ENCODE results near the gene MRPL12. TPM values are rescaled to one million over a fixed set of nuclear protein-coding genes. Genes with fewer than 3 reads are reported as not detected.

The MRPL12 gene
- total RNA-seq, 1 experiment from 2014 or later, result 140 TPM

GRCh38 chr17:81706757-81707624 lies 3.8 kb downstream of the MRPL12 start:
- H3K4me3 Mint-ChIP-seq, result no peak overlapping the region; a peak in 1 of 5 replicates
- Histone ChIP-seq H3K18ac (ENCODE audit: insufficient read length, low read depth, low read length) (no peak overlapping the region), H4K8ac (replicated peaks; ENCODE audit: insufficient read length, low read depth, low read length) (no peak overlapping the region), H2AFZ (ENCODE audit: low read length) (no peak overlapping the region), H2BK120ac (ENCODE audit: low read depth, low read length, poor library complexity, severe bottlenecking) (no peak overlapping the region), H3K4me2 (ENCODE audit: insufficient read depth, insufficient read length, low read length) (no peak overlapping the region), H3K14ac (ENCODE audit: insufficient read depth, low read length) (no peak overlapping the region), H3K23ac (ENCODE audit: insufficient read length, low read depth, low read length) (no peak overlapping the region), H3K27me3 (ENCODE audit: insufficient read depth, low read length) (no peaks in the 10 kb centered on the region), H4K5ac (ENCODE audit: insufficient read length, low read depth, low read length) (no peak overlapping the region), H2BK20ac (ENCODE audit: low read depth, low read length, poor library complexity, severe bottlenecking) (no peak overlapping the region), H2BK15ac (ENCODE audit: low read depth, low read length) (no peak overlapping the region), H3K4ac (ENCODE audit: low read depth, low read length) (no peak overlapping the region), H2AK5ac (ENCODE audit: insufficient read length, low read length) (no peak overlapping the region), H4K20me1 (ENCODE audit: control insufficient read depth, insufficient read depth, insufficient read length) (no peaks in the 10 kb centered on the region), H3K79me1 (ENCODE audit: insufficient read depth, low read depth, low read length, poor library complexity, severe bottlenecking) (peaks cover 8% of the 10 kb centered on the region), H3K79me2 (ENCODE audit: insufficient read depth, low read length) (peaks cover 8% of the 10 kb centered on the region; the same call in 1 of the 2 replicates), H3K4me1 (ENCODE audit: insufficient read depth, low read length) (peaks cover 4% of the 10 kb centered on the region; the same call in 1 of the 2 replicates), H3K9ac (ENCODE audit: extremely low read depth, insufficient read length, low read length) (no peak overlapping the region), H4K91ac (ENCODE audit: insufficient read length, low read depth, low read length) (no peak overlapping the region), H3K9me3 (ENCODE audit: control insufficient read depth, low read depth, low read length) (no peaks in the 10 kb centered on the region), H3K56ac (ENCODE audit: insufficient read length, low read depth, low read length) (no peak overlapping the region), H2BK5ac (ENCODE audit: insufficient read length, low read length) (no peak overlapping the region), H2BK12ac (ENCODE audit: insufficient read length, low read depth, low read length) (no peak overlapping the region), H3K23me2 (ENCODE audit: insufficient read length, low read depth, low read length, poor library complexity, severe bottlenecking) (peaks cover 33% of the 10 kb centered on the region), H3T11ph (ENCODE audit: low read length) (no peak overlapping the region), H3K27ac (ENCODE audit: insufficient read length, low read depth, low read length) (no peak overlapping the region)
- no CpG with 5 or more reads among the region's 54 CpGs for WGBS (ENCODE audit: extremely low coverage, insufficient read length, low lambda C conversion rate)
- no peaks in the 10 kb centered on the region for H3K9me3 Mint-ChIP-seq
- H3K27ac Mint-ChIP-seq, result peak overlapping the region in 1 of 3 experiments; percentile 80; a peak in 1 of 7 replicates
- peaks cover 16 to 26% of the 10 kb centered on the region in 2 experiments for H3K4me1 Mint-ChIP-seq
- no peaks in the 10 kb centered on the region; the same call in 1 of the 2 replicates for H3K27me3 Mint-ChIP-seq (ENCODE audit: low read depth)
- peaks cover 26 to 56% (median 31%) of the 10 kb centered on the region in 3 experiments for H3K36me3 Mint-ChIP-seq (ENCODE audit: insufficient read depth in 1 of 3, low read depth in 3 of 3)
- TF ChIP-seq CTCF (conservative IDR thresholded peaks at IDR 0.05), result no peak; the same call in 2 of the 3 replicates
- peak; percentile 66 for DNase-seq

All from H9 (cell line).